H9 (cell line): ENCODE measurements around the gene PHTF2. TPM values are rescaled to one million over a fixed set of nuclear protein-coding genes. Genes with fewer than 3 reads are reported as not detected.

Source experiments
- DNase-seq: peaks from one replicate; pipeline ENCODE4 v3.0.0-alpha.2; 2017
- H2AFZ ChIP-seq: one replicate; pipeline ENCODE4 v1.6.1; 2013; ENCODE audit warnings: mild to moderate bottlenecking, low read length, control low read depth, moderate library complexity
- H2AK5ac ChIP-seq: 2 replicates; pipeline ENCODE4 v1.6.1; 2013; ENCODE audit warnings: low read length, control low read depth, mixed read lengths; ENCODE audit not compliant: insufficient read length
- H2BK120ac ChIP-seq: one replicate; pipeline ENCODE4 v1.6.1; 2013; ENCODE audit warnings: low read depth, mild to moderate bottlenecking, low read length, control low read depth, inconsistent platforms; ENCODE audit not compliant: poor library complexity, severe bottlenecking
- H2BK12ac ChIP-seq: 2 replicates; pipeline ENCODE4 v1.6.1; 2013; ENCODE audit warnings: low read length, control low read depth, mixed read lengths, low read depth; ENCODE audit not compliant: insufficient read length
- H2BK15ac ChIP-seq: 2 replicates; pipeline ENCODE4 v1.6.1; 2013; ENCODE audit warnings: low read depth, low read length, control low read depth
- H2BK20ac ChIP-seq: one replicate; pipeline ENCODE4 v1.6.1; 2013; ENCODE audit warnings: low read depth, mild to moderate bottlenecking, low read length, control low read depth, inconsistent platforms; ENCODE audit not compliant: poor library complexity, severe bottlenecking
- H2BK5ac ChIP-seq: 2 replicates; pipeline ENCODE4 v1.6.1; 2013; ENCODE audit warnings: low read length, control low read depth, mixed read lengths; ENCODE audit not compliant: insufficient read length
- H3K14ac ChIP-seq: 2 replicates; pipeline ENCODE4 v1.6.1; 2013; ENCODE audit warnings: low read length, control low read depth; ENCODE audit not compliant: insufficient read depth
- H3K18ac ChIP-seq: 2 replicates; pipeline ENCODE4 v1.6.1; 2013; ENCODE audit warnings: low read depth, mild to moderate bottlenecking, mixed read lengths, low read length, control low read depth; ENCODE audit not compliant: insufficient read length
- H3K23ac ChIP-seq: 2 replicates; pipeline ENCODE4 v1.6.1; 2013; ENCODE audit warnings: low read length, control low read depth, mixed read lengths, low read depth; ENCODE audit not compliant: insufficient read length
- H3K23me2 ChIP-seq: 2 replicates; pipeline ENCODE4 v1.6.1; 2013; ENCODE audit warnings: low read depth, mild to moderate bottlenecking, mixed read lengths, low read length, control low read depth; ENCODE audit not compliant: insufficient read length, poor library complexity, severe bottlenecking
- H3K27ac ChIP-seq: 2 replicates; pipeline ENCODE4 v1.5.1; 2013; ENCODE audit warnings: low read length, control low read depth, mixed read lengths, low read depth; ENCODE audit not compliant: insufficient read length
- H3K27me3 ChIP-seq: 2 replicates; pipeline ENCODE4 v1.6.1; 2013; ENCODE audit warnings: low read length, control low read depth, inconsistent platforms; ENCODE audit not compliant: insufficient read depth
- H3K4ac ChIP-seq: 2 replicates; pipeline ENCODE4 v1.6.1; 2013; ENCODE audit warnings: low read depth, mild to moderate bottlenecking, control low read depth, inconsistent platforms, low read length, moderate library complexity
- H3K4me1 ChIP-seq: 2 replicates; pipeline ENCODE4 v1.6.1; 2013; ENCODE audit warnings: low read length, control low read depth, inconsistent platforms; ENCODE audit not compliant: insufficient read depth
- H3K4me2 ChIP-seq: 2 replicates; pipeline ENCODE4 v1.6.1; 2013; ENCODE audit warnings: low read length, control low read depth, mixed read lengths; ENCODE audit not compliant: insufficient read length, insufficient read depth
- H3K56ac ChIP-seq: 2 replicates; pipeline ENCODE4 v1.6.1; 2013; ENCODE audit warnings: low read depth, mild to moderate bottlenecking, mixed read lengths, low read length, control low read depth; ENCODE audit not compliant: insufficient read length
- H3K79me1 ChIP-seq: 2 replicates; pipeline ENCODE4 v1.6.1; 2013; ENCODE audit warnings: low read depth, mild to moderate bottlenecking, moderate library complexity, low read length, control low read depth, inconsistent platforms; ENCODE audit not compliant: insufficient read depth, poor library complexity, severe bottlenecking
- H3K79me2 ChIP-seq: 2 replicates; pipeline ENCODE4 v1.6.1; 2013; ENCODE audit warnings: low read length, control low read depth, inconsistent platforms; ENCODE audit not compliant: insufficient read depth
- H3K9ac ChIP-seq: 2 replicates; pipeline ENCODE4 v1.6.1; 2013; ENCODE audit warnings: low read length, control low read depth, mixed read lengths; ENCODE audit not compliant: insufficient read length; ENCODE audit errors: extremely low read depth
- H3K9me3 ChIP-seq: one replicate; pipeline ENCODE4 v1.6.1; 2013; ENCODE audit warnings: low read depth, low read length, inconsistent platforms; ENCODE audit not compliant: control insufficient read depth
- H3T11ph ChIP-seq: one replicate; pipeline ENCODE4 v1.6.1; 2013; ENCODE audit warnings: mild to moderate bottlenecking, low read length, control low read depth, inconsistent platforms
- H4K20me1 ChIP-seq: one replicate; pipeline ENCODE4 v1.6.1; 2013; ENCODE audit not compliant: control insufficient read depth, insufficient read length, insufficient read depth
- H4K5ac ChIP-seq: 2 replicates; pipeline ENCODE4 v1.6.1; 2013; ENCODE audit warnings: low read depth, mild to moderate bottlenecking, mixed read lengths, low read length, control low read depth; ENCODE audit not compliant: insufficient read length
- H4K8ac ChIP-seq: replicated peaks from 2 replicates; pipeline ENCODE4 v1.6.1; 2013; ENCODE audit warnings: low read length, control low read depth, mixed read lengths, low read depth; ENCODE audit not compliant: insufficient read length
- H4K91ac ChIP-seq: 2 replicates; pipeline ENCODE4 v1.6.1; 2013; ENCODE audit warnings: low read depth, mild to moderate bottlenecking, moderate library complexity, mixed read lengths, low read length, control low read depth; ENCODE audit not compliant: insufficient read length
- H3K27ac Mint-ChIP-seq, 3 experiments: 2 replicates in 2 of 3; 3 replicates in 1 of 3; pipeline ENCODE4 v1.8.0; 2020 to 2021; ENCODE audit warnings: mixed read lengths in 3 of 3, mild to moderate bottlenecking in 1 of 3, moderate library complexity in 1 of 3
- H3K27me3 Mint-ChIP-seq: 2 replicates; pipeline ENCODE4 v1.8.0; 2021; ENCODE audit warnings: low read depth, mild to moderate bottlenecking, moderate library complexity, mixed read lengths
- H3K36me3 Mint-ChIP-seq, 3 experiments: 2 replicates in 2 of 3; 3 replicates in 1 of 3; pipeline ENCODE4 v1.8.0; 2020 to 2021; ENCODE audit warnings: low read depth in 3 of 3, mixed read lengths in 3 of 3; ENCODE audit not compliant: insufficient read depth in 1 of 3
- H3K4me1 Mint-ChIP-seq, 2 experiments: 2 replicates each; pipeline ENCODE4 v1.8.0; 2020; ENCODE audit warnings: mixed read lengths in 2 of 2
- H3K4me3 Mint-ChIP-seq, 2 experiments: 2 replicates in 1 of 2; 3 replicates in 1 of 2; pipeline ENCODE4 v1.8.0; 2020 to 2021; ENCODE audit warnings: mild to moderate bottlenecking in 2 of 2, mixed read lengths in 2 of 2, moderate library complexity in 1 of 2
- H3K9me3 Mint-ChIP-seq, 2 experiments: 2 replicates in 1 of 2; 3 replicates in 1 of 2; pipeline ENCODE4 v1.8.0; 2020; ENCODE audit warnings: mild to moderate bottlenecking in 2 of 2, mixed read lengths in 2 of 2, moderate library complexity in 1 of 2
- WGBS: extraction: QIAGEN DNeasy Blood & Tissue Kit; methylation state at CpG from one replicate; pipeline ENCODE4 v1.1.7; 2013; ENCODE audit warnings: missing lambda C conversion rate, low lambda C conversion rate, mixed read lengths; ENCODE audit not compliant: insufficient read length; ENCODE audit errors: extremely low coverage; 5-methylcytosine and 5-hydroxymethylcytosine counted together
- total RNA-seq: library from RNA; stranded (reverse); gene quantifications from 2 replicates; pipeline ENCODE4 v1.2.1, GENCODE V29; 2021
- TF ChIP-seq, protein P1 (sequence below): fragments of 200-600 bp; sonication (generic); conservative IDR thresholded peaks from 3 replicates; pipeline ENCODE4 v1.8.0; 2021; ENCODE audit warnings: antibody characterized with exemption, mild to moderate bottlenecking

PHTF2 gene
- total RNA-seq, 1 experiment from 2014 or later: 16.2 TPM

DNA sequence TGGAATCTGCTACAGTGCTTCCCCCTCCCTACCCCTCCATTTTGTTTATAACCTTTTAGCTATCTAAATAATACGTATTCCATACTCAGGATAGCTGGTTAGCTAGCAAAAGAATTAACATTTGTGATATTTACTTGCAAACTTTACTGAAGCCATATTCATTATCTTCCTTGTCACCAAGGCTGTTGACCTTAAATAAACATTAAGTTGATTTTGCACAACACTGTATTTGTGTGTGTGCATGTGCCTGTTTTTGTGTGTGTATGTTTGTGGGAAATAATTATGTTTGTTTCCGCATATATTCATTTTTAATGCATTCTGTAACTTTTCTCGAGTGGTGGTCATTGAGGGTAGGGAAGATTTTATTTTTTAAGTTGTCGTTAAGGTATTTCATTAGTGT, 16.2 kb upstream of the PHTF2 start:
- WGBS: 100% methylated on average over 1 of the region's 4 CpGs
- 0 out of 7 replicates have a peak overlapping the region, but pooled peaks of 1 of the 3 experiments have one; percentile 3 for H3K27ac Mint-ChIP-seq
- H3K36me3 Mint-ChIP-seq: peaks cover 28 to 49% (median 44%) of the 10 kb centered on the region in 3 experiments; a peak in 6 of 7 replicates

More for the DNA sequence above, 16.2 kb upstream of the PHTF2 start:
- no peak for DNase-seq
- Histone ChIP-seq H3K14ac (no peak overlapping the region), H2AK5ac (no peak overlapping the region), H3K23me2 (no peaks in the 10 kb centered on the region), H4K91ac (no peak overlapping the region), H3K23ac (no peak overlapping the region), H2BK120ac (no peak overlapping the region), H3K79me2 (no peaks in the 10 kb centered on the region), H4K8ac (no peak overlapping the region), H2BK5ac (no peak overlapping the region), H3K9me3 (no peaks in the 10 kb centered on the region), H2AFZ (no peak overlapping the region), H3K27ac (no peak overlapping the region), H4K20me1 (no peaks in the 10 kb centered on the region), H3K4me2 (no peak overlapping the region), H3K79me1 (no peaks in the 10 kb centered on the region), H3K18ac (no peak overlapping the region), H2BK15ac (no peak overlapping the region), H3K9ac (no peak overlapping the region), H2BK12ac (no peak overlapping the region), H3T11ph (no peak overlapping the region), H3K56ac (no peak overlapping the region), H3K4ac (no peak overlapping the region), H2BK20ac (no peak overlapping the region), H3K27me3 (no peaks in the 10 kb centered on the region), H4K5ac (no peak overlapping the region), H3K4me1 (no peaks in the 10 kb centered on the region)
- Mint-ChIP-seq H3K4me1 (no peaks in the 10 kb centered on the region), H3K9me3 (peaks cover 9 to 13% of the 10 kb centered on the region in 2 experiments; a peak in 4 of 5 replicates), H3K27me3 (no peaks in the 10 kb centered on the region), H3K4me3 (no peak overlapping the region)
- TF ChIP-seq, protein P1, sequence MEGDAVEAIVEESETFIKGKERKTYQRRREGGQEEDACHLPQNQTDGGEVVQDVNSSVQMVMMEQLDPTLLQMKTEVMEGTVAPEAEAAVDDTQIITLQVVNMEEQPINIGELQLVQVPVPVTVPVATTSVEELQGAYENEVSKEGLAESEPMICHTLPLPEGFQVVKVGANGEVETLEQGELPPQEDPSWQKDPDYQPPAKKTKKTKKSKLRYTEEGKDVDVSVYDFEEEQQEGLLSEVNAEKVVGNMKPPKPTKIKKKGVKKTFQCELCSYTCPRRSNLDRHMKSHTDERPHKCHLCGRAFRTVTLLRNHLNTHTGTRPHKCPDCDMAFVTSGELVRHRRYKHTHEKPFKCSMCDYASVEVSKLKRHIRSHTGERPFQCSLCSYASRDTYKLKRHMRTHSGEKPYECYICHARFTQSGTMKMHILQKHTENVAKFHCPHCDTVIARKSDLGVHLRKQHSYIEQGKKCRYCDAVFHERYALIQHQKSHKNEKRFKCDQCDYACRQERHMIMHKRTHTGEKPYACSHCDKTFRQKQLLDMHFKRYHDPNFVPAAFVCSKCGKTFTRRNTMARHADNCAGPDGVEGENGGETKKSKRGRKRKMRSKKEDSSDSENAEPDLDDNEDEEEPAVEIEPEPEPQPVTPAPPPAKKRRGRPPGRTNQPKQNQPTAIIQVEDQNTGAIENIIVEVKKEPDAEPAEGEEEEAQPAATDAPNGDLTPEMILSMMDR: no peak
